Right forelimb (tissue), 1 donor: ENCODE data around the gene OR2F2.

Source experiments
- DNase-seq: peaks from one replicate; pipeline ENCODE4 v3.0.0-alpha.2; 2018

Gene OR2F2

DNA sequence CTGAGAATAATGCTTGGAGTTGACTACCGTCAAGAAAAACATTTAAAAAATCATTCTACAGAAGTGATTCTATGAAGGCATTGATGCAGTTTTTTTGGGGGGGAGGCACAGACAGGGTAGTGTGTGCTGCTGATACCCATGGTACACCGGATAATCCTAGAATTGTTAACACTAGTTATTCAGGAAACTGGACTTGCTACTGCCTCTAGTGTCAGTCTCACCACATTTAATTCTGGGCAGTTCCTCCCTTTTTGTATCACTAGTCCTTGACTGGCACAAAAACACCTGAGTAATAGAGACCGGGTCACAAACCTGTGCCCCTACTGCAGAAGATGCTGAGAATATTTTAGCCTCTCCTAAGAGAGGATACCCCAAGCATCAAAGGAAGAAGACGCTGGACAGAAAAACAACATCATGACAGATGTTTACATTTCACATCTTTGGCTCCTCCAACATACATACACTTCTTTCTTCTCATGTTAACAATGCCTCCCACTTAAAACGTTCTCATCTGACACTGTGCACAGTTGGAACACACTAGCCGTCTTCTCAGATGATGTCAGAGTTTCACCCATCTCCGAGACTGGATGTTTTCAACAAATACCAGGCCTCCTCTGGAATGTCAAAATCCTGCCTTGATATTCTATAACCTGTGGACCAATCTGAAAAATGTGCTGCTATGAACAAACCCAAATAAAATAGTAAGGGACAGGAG, 19.9 kb upstream of the OR2F2 start:
- DNase-seq = no peak

DNA sequence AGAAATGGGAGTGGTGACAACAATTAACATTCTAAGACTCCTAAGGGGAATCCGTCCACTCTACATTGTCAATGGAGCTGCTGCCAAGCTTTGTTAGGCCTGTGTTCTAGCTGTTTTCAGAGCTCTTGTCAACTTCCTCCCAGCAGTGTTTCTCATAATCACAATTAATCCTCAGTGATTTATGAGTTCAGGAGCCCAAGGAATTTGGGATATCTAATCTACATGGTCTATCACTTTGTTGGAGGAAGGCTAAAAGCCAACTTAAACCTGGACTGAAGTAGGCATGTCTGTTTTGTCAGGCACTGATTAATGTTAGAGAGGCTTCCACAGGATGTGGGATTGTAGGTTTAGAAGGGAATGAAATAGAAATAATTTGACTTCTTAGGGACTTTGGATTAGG, 10.2 kb upstream of the OR2F2 start:
- no peak for DNase-seq

DNA sequence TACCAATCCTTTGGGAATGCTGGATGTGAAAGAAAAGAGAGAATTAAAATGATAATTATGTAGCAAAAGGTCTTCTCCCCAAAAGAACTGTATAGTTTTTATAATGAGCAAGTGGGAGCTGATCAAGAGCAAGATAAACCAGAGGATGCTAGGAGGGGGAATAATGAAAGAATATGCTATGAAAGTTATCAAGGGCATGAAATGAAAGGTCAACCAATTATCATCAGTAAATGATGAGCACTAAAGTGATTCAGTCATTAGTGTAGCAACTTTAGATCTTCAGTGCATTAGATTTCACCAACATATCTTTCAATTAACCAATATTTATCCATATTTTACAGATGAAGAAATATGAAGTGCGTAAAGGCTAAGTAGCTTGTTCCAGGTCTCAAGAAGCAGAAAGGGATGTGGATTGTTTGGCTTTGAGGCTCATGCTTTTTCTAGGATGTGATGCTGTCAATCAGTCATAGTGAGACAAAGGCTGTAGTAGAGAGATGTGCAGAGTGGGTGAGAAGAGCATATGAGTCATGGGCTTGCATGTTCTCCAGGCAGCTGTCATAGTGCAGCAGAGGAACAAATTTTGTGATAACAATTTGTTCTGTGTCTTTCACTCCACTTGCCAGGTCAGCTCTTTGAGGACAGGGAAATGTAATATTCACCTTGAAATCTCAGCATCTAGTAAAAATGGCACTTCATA, 5.7 kb upstream of the OR2F2 start:
- DNase-seq = no peak

DNA sequence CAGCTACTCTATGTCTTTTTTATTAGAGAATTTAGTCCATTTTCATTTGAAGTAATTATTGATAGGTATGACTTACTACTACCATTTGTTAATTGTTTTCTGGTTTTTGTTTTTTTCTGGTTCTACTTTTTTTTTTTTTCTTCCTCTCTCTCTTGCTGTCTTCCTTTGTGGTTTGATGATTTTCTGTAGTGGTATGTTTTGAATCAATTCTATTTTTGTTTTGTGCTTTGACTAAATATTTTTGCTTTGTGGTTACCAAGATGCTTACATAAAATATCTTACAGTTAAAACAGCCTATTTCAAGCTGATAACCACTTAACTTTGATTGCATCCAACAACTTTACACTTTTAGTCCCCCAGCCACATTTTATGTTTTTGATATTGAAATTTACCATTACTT, 3.3 kb upstream of the OR2F2 start:
- DNase-seq = no peak

DNA sequence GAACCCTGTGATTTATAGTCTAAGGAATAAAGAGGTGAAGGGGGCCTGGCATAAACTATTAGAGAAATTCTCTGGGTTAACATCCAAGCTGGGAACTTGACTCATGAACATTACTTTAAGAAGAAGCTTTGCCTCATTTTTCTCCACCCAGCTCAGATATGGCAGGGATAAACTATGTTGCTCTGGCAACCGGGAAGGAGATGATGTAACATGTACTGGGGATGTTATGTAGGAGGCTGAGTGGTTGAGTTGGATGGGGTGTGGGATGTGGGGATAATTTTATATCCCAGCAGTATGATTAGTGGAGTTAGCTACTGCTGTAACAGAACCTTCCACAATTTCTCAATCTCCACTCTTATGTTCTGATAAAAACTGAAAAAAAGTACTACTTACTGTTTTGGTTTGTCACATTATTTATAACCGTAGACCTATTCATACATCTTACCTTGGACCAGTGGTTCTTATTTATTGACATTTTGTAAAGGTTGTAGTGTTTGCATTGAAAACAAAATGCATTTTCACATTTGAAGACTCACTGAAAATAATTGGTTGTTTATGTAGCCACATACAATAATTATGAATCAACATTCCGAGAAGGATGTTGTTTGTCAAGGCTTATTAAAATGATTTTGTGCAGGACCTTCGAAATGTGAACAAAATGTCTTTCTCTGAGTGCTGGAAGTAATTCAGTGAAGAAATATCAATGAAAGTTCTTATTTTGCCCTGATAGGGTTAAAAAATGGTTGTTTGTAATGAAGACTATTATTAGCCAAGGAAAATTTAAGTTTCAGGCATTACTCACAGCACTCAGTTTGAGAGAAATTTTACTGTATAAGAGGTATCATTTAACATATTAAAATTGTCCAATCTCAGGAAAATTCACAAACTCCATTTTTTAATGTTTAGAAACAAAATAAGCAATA, 1.3 kb downstream of the OR2F2 start:
- DNase-seq = no peak

DNA sequence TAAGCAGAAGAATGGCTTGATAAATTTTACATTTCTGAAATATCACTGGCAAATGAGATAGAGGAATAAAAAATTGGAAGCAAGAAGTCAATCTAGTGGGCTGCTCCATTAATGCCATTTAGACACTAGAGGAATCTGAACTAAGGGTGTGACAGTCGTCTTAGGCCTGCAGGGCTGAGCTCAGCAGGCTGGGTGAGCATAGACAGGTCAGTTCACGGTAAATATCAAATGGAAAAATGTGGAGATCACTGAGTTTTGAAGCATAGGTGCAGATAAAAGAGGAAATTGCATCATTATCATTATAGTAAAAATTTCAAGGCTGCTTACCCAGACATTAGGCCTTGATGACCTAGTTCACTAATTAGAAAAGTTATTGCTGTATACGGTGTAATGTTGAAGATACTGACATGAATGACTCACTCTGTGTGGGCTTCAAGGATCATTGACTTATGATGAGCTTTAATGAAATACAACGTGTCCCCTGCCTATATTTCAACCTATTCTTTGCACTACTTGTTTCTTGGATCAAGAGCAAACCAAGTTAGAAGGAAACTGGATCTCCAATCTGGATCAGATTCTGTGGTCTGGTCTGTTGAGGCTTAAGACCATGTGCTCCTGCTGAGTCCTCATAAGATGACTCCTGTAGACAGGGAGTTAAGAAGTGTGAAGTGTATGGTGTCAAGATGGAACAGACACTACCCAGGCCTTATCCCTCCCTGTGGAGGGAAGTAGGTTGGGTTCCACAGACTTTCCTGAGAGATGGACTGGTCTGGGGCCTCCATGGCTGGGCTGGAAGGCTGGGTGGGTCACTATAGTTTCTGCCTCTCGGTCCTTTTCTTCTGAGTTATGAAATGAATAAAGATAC, 3.6 kb downstream of the OR2F2 start:
- DNase-seq = no peak

DNA sequence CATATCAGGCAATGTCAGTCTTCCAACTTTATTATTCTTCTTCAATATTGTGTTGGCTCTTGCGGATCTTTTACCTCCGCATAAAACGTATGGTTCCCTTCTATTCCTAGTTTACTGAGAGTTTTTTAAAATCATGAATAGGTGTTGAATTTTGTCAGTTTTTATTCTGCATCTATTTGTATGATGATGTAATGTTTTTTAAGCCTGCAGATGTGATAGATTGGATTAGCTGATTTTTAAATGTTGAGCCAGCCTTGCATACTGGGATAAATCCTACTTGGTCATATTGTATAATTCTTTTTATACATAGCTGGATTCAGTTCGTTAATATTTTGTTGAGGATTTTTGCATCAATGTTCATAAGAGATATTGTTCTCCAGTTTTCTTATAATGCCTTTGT, 10.4 kb downstream of the OR2F2 start:
- no peak for DNase-seq

- DNase-seq = no peak
These were observed 12.1 kb downstream of the OR2F2 start for GRCh38 chr7:143947111-143947510.

DNA sequence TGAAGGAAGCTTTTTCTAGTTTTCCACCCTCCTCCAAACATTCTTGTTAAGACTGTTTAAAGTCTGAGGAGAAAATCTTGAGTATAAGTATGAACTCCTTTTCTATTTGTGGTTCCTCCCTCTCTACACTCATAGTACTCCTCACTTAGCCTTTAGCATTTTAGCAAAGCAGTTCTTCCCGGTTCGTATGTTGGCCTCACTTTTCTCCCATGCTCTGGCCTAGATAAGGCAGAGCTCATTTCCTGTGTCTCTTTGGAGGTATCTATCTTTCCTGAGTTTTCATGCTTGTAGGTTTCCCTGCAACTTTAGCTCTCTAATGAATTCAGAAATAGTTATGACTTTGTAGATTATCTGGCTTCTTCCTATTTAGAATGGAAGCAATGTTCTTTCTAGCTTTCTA, 13.7 kb downstream of the OR2F2 start:
- no peak for DNase-seq

GRCh38 chr7:143953421-143953820, 18.4 kb downstream of the OR2F2 start:
- DNase-seq = no peak

- DNase-seq = no peak
These were observed 19.1 kb downstream of the OR2F2 start for GRCh38 chr7:143954135-143954534.

DNA sequence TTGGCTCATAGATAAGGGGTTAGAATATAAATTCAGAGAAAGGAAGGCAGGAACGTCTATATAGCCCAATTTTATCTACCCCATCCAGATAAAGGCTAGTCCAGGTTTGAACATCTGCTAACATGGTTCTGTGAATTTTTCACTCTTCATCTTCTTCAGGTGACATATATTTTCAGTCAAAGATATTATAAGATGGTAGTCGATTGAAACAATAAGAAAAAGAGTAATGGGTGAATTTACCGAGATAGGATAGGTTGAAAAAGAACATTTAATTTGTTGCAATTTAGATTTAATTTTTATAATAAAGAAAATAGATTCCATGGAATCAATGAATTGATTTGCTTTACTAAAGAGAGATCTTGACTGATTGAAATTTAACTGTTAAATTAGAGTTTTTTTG, 19.5 kb downstream of the OR2F2 start, which contains the start of gene OR2F1:
Gene OR2F1 (plus strand): TSS at position 301 of the 400 bp plus-strand sequence. CDS start 5,127 bp downstream, outside the sequence.
- no peak for DNase-seq

GRCh38 chr7:143958781-143959180, 23.7 kb downstream of the OR2F2 start:
- DNase-seq = no peak

DNA sequence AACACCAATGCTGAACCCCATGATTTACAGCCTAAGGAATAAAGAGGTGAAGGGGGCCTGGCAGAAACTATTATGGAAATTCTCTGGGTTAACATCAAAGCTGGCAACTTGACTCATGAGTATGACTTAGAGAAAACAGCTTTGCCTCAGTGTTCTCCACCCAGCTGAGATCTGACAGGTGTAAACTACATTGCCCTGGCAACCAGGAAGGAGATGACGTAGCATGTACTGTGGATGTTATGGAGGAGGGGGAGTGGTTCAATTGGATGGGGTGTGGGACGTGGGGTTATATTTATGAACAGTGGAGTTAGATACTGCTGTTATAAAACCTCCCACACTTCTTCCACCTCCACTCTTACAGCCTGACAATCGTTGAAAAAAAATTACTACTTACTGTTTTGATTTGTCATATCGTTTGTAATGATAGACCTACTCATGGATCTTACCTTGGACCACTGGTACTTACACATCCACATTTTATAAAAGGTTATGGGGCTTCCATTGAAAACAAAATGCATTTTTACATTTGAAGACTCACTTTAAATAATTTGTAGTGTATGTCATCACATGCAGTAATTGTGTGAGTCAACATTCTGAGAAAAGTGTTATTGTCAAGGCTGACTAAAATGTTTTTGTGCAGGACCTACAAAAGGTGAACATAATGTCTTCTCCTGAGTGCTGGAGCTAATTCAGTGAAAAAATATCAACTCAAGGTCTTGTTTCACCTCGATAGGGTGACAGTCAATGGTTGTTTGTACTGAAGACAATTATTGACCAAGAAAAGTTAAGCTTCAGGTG, 26.0 kb downstream of the OR2F2 start:
- DNase-seq = no peak

GRCh38 chr7:143965280-143965679, 30.2 kb downstream of the OR2F2 start:
- no peak for DNase-seq

GRCh38 chr7:143967398-143967797, 32.4 kb downstream of the OR2F2 start:
- no peak for DNase-seq

DNA sequence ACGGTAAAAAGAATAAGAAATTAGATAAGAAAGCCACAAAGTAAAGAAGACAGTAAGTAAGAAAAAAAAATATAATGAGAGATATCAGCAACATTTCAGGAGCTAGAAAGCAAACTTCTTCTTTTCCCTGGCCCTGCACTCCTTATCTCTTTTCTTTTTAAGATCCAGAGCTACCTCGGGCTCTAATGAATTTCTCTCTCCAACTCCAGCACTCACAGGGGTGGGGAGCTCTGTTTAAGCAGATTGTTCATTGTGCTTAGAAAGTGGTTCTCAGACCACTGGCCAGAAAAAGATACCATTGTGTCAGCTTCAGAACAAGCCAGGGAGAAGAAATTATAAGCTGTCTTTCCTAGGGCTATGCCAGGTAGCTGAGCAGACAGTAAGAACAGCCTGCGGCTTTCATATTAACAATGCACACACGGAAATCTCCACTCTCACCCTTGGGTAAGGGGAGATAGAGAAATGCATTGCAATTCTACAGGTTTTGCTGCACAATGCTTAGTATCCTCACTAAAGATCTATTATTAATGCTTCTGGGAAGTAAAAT, 38.9 kb downstream of the OR2F2 start:
- no peak for DNase-seq

DNA sequence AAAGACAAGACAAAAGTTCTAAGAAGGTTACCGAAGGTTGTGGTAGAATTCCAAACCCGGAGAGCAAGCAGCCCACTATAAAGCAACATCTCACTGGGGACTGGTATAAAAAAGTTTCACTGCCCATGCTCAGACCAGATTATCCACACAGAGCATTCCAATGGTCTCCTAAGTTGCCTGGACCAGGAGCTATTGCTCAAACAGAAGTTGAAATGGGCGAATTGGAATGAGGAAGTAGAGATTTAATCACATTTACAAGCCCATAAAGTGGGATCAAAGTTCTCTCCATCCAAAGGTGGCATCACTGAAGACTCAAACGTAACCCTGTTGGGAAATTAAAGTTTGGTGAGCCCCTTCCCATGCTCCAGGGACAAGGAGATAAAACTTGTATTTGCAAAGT, 39.4 kb downstream of the OR2F2 start:
- DNase-seq = no peak

GRCh38 chr7:143975617-143976016, 40.6 kb downstream of the OR2F2 start:
- DNase-seq = no peak

- no peak for DNase-seq
These were observed 43.6 kb downstream of the OR2F2 start for GRCh38 chr7:143978585-143978984.

- DNase-seq = no peak
These were observed 44.3 kb downstream of the OR2F2 start for GRCh38 chr7:143979359-143979758.
